Measurements from ENCODE around the gene GLB1L2.
"Not testable (repeated sequence)": the region's sequence is repeated elsewhere in the genome, so short reads cannot be mapped to it uniquely, and the experiment has no call there.

GLB1L2 gene, protein sequence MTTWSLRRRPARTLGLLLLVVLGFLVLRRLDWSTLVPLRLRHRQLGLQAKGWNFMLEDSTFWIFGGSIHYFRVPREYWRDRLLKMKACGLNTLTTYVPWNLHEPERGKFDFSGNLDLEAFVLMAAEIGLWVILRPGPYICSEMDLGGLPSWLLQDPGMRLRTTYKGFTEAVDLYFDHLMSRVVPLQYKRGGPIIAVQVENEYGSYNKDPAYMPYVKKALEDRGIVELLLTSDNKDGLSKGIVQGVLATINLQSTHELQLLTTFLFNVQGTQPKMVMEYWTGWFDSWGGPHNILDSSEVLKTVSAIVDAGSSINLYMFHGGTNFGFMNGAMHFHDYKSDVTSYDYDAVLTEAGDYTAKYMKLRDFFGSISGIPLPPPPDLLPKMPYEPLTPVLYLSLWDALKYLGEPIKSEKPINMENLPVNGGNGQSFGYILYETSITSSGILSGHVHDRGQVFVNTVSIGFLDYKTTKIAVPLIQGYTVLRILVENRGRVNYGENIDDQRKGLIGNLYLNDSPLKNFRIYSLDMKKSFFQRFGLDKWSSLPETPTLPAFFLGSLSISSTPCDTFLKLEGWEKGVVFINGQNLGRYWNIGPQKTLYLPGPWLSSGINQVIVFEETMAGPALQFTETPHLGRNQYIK

DNA sequence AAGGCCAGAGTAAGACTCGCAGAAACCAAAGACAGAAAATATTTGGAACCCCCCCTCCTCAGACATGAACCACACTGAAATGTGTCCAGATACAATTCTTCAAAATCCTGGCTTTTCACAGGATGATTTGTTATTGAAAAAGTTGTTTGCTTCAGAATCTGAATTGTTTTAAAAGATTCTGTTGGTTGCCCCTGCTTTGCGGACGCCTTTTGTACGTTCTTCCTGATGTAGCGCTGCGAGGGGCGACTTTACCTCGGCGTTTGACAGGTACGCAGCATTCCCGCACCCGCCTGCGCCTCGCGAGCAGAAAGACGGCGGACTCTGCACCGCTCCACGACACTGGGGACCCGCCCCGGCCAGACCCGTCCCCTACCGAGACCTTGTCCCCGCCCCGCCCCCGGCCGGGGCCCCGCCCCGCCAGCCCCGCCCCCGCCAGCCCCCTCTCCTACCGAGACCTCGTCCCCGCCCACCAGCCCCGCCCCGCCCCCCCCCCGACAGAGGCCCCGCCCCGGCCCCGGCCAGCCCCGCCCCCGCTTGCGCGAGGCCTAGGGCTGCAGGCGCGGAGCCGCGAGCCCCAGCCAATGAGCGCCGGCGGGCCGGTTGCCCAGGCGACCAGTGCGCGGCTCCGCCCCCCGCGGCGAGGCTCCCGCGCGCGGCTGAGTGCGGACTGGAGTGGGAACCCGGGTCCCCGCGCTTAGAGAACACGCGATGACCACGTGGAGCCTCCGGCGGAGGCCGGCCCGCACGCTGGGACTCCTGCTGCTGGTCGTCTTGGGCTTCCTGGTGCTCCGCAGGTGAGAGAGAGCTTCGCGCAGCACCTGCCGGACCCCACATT is at the start of gene GLB1L2:
GLB1L2 (plus strand) TSS at position 635 of the 835 bp plus-strand sequence; CDS start at position 709, 74 bp downstream.
- Mint-ChIP-seq H3K9me3 (no peaks in the 10 kb centered on the region), H3K27me3 (peaks cover 2% of the 10 kb centered on the region), H3K36me3 (no peaks in the 10 kb centered on the region), H3K4me1 (peaks cover 15% of the 10 kb centered on the region), H3K4me3 (peak within 1 kb of the TSS; percentile 91), H3K27ac (no peak within 1 kb of the TSS)

DNA sequence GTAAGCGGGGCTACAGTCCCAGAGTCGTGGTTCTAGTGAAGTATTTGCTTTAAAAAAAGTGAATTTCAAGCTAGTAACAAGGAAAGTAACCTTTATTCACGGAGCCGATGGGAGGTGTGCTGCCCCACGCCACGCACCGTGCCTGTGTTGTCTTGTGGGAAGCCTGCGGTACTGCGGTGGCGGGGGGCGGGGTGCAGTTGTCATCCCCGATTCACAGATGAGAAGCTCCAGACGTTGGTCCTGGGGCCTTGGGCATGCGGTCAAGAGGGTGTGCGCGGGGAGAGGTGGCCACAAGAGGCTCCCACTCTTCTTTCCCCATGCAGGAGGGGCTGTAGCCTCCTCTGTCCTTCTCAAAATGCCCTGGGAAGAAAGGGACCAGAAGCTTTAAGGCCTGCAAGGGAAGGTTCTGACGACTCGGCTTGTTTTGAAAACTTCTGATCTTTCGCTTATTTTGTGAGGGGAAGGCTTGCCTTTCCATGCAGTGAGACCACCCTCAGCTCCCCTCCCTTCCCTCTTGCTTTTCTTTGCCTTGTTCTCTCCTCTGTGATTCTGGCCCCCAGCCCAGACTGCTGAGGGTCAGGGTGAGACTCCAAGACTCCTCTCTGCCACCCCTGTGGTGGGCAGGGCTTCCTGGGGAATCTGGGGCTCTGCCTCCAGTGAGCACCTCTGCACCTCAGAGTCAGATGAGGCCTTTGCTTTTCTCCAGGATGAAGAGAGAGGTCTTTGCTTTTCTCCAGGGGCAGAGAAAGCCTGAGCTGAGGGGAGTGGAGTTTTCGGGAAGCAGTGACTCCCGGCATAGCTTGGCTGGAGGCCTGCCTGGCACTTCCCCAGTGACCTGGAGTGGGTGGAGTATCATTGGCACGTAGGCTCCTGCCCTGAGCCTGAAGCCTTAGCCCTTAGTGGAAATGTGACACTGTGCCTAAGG is 49.4 kb upstream of the GLB1L2 start:
- Mint-ChIP-seq H3K4me1 (peaks cover 4% of the 10 kb centered on the region), H3K27me3 (no peaks in the 10 kb centered on the region), H3K27ac (no peak overlapping the region), H3K9me3 (no peaks in the 10 kb centered on the region), H3K36me3 (peaks cover 3% of the 10 kb centered on the region), H3K4me3 (no peak overlapping the region)

DNA sequence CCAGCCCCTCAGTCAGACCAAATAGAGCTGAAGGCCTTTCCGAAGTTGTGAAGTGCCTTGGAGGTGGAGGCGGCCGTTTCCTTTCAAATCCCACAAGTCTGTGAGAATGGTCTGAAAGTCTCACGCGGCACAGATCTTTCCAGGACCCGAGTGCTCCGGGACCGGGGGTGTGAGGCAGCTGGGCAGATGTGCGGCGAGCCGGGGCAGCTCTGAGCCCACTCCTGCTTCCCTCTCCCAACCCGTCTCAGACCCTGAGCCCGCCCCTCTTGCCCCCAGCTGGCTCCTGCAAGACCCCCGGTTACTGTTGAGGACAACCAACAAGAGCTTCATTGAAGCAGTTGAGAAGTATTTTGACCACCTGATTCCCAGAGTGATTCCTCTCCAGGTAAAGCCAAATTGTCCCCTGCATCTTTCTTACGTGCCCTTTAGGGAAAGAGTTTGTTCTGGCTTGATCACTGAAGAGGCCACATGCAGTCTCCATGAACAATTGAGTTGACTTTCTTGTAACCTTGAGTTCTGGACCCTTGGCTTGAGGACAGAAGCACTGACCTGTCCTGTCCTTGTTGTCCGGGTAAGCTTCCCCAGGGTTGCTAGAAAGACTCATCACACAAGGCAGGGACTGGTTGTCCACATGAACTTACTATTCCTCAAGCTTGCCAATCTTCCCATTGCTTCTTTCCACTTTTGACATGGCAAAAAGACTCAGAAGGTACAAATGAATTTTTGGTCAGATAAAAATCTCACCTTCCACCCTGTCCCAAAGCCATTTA is 48.1 kb upstream of the GLB1L2 start:
- no peak overlapping the region for H3K4me3 Mint-ChIP-seq
- no peaks in the 10 kb centered on the region for H3K9me3 Mint-ChIP-seq
- no peaks in the 10 kb centered on the region for H3K27me3 Mint-ChIP-seq
- peaks cover 3% of the 10 kb centered on the region for H3K36me3 Mint-ChIP-seq
- no peak overlapping the region for H3K27ac Mint-ChIP-seq
- H3K4me1 Mint-ChIP-seq = peaks cover 4% of the 10 kb centered on the region

DNA sequence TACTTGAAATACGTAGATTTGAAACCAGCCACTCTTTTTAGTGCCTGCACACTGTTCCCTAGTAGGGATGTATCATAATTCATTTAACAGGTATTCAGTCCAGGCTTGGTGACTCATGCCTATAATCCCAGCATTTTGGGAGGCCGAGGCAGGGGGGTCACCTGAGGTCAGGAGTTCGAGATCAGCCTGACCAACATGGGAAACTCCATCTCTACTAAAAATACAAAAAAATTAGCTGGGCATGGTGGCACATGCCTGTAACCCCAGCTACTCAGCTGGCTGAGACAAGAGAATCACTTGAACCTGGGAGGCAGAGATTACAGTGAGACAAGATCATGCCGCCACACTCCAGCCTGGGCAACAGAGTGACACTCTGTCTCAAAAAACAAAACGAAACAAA is 47.4 kb upstream of the GLB1L2 start:
- not testable (repeated sequence) for H3K9me3 Mint-ChIP-seq, H3K36me3 Mint-ChIP-seq, H3K27ac Mint-ChIP-seq, H3K4me3 Mint-ChIP-seq, H3K27me3 Mint-ChIP-seq, H3K4me1 Mint-ChIP-seq

DNA sequence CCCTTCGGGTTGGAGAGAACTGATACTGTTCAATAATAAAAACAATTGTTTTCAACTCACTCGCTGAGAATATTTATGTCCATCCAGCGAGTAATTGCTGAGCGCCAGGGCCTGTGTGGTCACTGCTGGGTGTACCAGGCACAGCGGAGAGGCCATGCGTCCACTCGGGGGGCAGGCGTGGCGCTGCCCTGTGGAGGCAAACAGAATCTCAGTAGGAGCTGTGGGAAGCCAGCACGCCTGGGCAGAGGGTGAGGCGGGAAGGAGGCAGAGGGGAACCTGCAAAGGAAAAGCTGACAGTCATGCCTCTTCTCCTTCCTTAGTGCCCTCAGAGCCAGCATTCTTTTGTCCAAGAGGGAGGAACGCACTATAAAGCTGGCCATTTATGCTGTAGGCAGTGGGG is 44.2 kb upstream of the GLB1L2 start:
- H3K36me3 Mint-ChIP-seq = no peaks in the 10 kb centered on the region
- H3K9me3 Mint-ChIP-seq = no peaks in the 10 kb centered on the region
- no peak overlapping the region for H3K4me3 Mint-ChIP-seq
- no peaks in the 10 kb centered on the region for H3K4me1 Mint-ChIP-seq
- no peaks in the 10 kb centered on the region for H3K27me3 Mint-ChIP-seq
- H3K27ac Mint-ChIP-seq = no peak overlapping the region

DNA sequence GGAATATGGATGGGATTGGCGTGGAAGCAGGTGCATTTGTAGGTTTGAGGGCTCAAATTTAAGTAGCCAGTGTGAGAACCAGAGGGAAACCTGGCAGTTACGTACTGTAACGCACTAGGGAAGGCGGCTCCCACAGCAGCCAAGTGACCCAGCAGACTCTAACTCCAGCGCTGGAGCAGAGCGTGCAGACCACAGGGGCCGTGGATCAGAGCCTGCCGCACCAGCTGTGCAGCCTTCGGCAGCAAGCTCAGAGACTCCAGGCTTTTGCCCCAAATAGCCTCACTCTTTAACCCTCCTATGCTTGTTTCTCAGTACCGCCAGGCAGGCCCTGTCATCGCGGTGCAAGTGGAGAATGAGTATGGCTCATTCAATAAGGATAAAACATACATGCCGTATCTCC is 43.3 kb upstream of the GLB1L2 start:
- Mint-ChIP-seq H3K4me3 (no peak overlapping the region), H3K9me3 (no peaks in the 10 kb centered on the region), H3K27me3 (no peaks in the 10 kb centered on the region), H3K36me3 (no peaks in the 10 kb centered on the region), H3K4me1 (no peaks in the 10 kb centered on the region), H3K27ac (no peak overlapping the region)

DNA sequence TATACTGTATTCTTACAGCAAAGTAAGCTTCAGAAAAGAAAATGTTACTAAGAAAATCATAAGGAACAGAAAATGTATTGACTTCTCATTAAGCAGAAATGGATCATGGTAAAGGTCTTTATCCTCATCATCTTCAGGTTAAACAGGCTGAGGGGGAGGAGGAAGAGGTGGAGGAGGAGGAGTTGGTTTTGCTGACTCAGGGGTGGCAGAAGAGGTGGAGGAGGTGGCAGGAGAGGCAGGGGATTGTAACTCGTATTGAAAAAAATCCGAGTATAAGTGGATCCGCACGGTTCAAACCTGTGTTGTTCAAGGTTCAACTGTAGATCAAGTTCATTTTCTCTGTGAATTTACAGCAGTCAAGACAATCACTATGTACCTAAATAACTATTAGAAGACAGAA is 42.6 kb upstream of the GLB1L2 start:
- Mint-ChIP-seq H3K4me1 (no peaks in the 10 kb centered on the region), H3K4me3 (no peak overlapping the region), H3K9me3 (no peaks in the 10 kb centered on the region), H3K27me3 (no peaks in the 10 kb centered on the region), H3K27ac (no peak overlapping the region), H3K36me3 (no peaks in the 10 kb centered on the region)

DNA sequence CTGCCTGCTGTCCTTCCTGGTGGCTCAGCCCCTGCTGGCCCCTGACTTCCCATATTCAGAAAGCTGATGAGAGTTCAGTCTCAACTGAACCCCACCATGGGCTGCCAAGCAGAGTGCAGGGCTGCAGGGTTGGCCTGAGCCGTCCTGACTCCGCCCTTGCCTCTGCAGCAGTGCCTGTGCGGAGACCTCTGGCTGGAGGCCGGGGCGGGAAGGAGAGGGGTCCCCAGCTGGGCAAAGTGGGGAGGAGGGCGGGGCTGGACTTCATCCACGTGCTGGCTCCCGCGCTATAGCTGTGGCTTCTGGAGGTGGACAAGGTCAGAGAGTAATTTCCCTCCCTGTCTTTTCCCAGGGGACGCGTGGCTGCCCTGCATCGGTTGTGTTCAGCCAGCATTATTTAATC is 42.0 kb upstream of the GLB1L2 start:
- no peaks in the 10 kb centered on the region for H3K27me3 Mint-ChIP-seq
- no peak overlapping the region for H3K27ac Mint-ChIP-seq
- H3K4me1 Mint-ChIP-seq = no peaks in the 10 kb centered on the region
- no peaks in the 10 kb centered on the region for H3K9me3 Mint-ChIP-seq
- no peaks in the 10 kb centered on the region for H3K36me3 Mint-ChIP-seq
- no peak overlapping the region for H3K4me3 Mint-ChIP-seq

DNA sequence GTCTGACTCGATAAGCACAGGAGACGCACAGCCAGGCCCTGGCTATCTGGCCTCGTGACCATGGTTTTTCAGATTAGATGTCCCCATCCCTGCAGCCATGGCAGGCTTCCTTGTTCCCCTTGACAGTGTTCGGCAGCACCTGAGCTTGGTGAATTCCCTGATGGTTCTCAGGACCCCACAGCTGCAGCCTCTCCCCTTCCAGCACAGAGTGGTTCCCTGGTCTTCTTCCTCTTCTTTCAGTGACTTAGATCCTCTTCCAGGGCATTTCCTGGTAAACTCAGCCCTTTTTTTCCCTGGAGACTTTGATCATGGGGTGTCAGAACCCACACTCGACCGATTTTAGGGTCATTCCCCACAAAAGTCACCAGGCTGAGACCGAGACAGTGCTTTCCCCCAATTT is 41.1 kb upstream of the GLB1L2 start:
- Mint-ChIP-seq H3K9me3 (no peaks in the 10 kb centered on the region), H3K36me3 (no peaks in the 10 kb centered on the region), H3K4me3 (no peak overlapping the region), H3K27ac (peak overlapping the region; percentile 19), H3K4me1 (no peaks in the 10 kb centered on the region), H3K27me3 (no peaks in the 10 kb centered on the region)

DNA sequence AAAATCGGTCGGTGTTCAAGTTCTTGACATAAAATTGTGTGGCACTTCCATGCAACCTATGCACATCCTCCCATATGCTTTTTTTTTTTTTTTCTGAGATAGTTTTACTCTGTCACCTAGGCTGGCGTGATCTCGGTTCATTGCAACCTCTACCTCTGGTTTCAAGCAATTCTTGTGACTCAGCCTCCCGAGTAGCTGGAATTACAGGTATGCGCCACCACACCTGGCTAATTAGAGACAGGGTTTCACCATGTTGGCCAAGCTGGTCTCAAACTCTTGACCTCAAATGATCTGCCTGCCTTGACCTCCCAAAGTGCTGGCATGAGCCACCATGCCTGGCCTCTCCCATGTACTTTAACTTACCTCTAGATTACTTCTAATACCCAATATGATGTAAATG is 40.6 kb upstream of the GLB1L2 start:
- Mint-ChIP-seq H3K4me3 (no peak overlapping the region), H3K9me3 (no peaks in the 10 kb centered on the region), H3K27ac (peak overlapping the region; percentile 19), H3K4me1 (no peaks in the 10 kb centered on the region), H3K27me3 (no peaks in the 10 kb centered on the region), H3K36me3 (no peaks in the 10 kb centered on the region)

DNA sequence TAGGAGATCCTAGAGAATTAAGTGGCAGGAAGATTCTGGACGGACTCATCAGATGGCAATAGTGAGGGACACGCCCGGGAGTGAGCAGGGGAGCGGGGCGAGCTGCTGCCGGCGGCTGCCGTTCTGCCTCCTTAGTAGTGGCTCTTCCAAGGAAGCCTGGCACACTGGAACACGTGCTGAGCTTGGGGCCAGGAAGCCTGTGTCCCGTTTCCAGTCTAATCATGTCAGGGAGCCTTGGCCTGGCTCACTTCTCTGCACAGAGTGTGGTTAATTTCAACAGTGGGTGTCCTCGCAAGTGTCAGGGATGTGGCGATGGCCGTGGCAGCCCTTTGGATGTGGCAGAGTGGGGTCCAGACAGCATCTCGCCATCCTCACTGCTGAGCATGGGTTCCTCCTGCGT is 39.1 kb upstream of the GLB1L2 start:
- no peaks in the 10 kb centered on the region for H3K27me3 Mint-ChIP-seq
- no peak overlapping the region for H3K4me3 Mint-ChIP-seq
- no peak overlapping the region for H3K27ac Mint-ChIP-seq
- no peaks in the 10 kb centered on the region for H3K36me3 Mint-ChIP-seq
- H3K9me3 Mint-ChIP-seq = no peaks in the 10 kb centered on the region
- H3K4me1 Mint-ChIP-seq = no peaks in the 10 kb centered on the region

DNA sequence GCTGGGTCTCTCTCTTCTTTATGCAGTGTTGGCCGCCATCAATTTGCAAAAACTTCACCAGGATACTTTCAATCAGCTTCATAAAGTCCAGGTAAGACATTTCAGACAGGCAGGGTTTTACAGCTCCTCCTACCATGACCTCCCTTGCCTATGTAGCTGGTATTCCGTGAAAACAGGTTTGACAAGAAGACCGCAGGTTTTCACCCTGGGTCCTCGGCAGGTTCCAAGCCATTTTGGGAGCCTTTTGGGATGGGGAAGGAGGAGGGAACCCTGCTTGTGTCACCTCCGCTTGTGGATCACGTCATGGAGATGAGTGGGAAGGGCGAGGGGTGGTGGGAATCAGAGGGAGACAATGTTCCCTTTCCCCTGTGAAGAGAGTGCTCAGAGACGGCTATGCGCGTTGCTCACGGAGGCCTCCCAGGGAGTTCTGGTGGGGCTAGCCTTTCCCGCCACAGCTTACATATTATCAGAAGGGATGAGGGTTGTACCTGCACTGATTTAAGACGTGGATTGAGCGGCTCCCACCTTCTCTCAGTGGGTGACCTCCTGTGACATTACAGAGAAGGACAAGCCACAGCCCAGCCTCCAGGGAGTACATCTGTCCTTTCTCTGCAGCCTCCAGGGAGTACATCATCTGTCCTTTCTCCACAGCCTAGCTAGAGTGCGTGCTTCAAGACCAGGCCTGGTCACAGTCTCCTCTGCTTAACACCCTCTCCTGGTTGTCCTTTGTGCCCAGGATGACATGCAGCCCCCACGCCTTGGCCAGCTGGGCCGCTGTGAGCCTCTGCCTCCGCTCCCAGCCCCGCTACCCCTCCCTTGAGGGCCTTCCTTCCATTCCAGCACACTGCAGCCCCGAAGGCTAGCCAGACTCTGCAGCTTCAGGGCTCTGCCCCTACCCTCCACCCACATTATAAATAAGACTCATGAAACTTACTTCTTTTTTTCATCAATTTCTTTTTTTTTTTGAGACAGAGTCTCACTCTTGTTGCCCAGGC is 38.4 kb upstream of the GLB1L2 start:
- Mint-ChIP-seq H3K9me3 (no peaks in the 10 kb centered on the region), H3K36me3 (no peaks in the 10 kb centered on the region), H3K4me1 (no peaks in the 10 kb centered on the region), H3K27ac (no peak overlapping the region), H3K27me3 (no peaks in the 10 kb centered on the region), H3K4me3 (no peak overlapping the region)

DNA sequence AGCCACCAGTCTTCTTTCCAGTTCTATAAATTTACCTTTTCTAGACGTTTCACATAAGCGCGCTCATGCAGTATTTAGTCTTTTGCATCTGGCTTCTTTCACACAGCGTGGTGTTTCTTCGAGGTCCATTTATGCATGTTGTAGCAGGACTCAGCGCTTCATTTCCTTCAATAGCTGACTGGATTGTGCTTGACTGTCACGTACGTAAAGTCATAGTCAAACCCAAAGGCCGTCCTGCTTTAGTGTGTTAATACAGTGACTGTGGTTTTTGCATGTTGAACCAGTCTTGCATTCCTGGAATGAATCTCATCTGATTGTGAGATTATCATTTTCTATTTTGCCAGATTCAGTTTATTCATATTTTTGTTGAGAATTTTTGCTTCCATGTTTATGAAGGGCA is 37.1 kb upstream of the GLB1L2 start:
- Mint-ChIP-seq H3K36me3 (peaks cover 3% of the 10 kb centered on the region), H3K4me3 (no peak overlapping the region), H3K9me3 (no peaks in the 10 kb centered on the region), H3K27me3 (no peaks in the 10 kb centered on the region), H3K27ac (no peak overlapping the region), H3K4me1 (no peaks in the 10 kb centered on the region)

DNA sequence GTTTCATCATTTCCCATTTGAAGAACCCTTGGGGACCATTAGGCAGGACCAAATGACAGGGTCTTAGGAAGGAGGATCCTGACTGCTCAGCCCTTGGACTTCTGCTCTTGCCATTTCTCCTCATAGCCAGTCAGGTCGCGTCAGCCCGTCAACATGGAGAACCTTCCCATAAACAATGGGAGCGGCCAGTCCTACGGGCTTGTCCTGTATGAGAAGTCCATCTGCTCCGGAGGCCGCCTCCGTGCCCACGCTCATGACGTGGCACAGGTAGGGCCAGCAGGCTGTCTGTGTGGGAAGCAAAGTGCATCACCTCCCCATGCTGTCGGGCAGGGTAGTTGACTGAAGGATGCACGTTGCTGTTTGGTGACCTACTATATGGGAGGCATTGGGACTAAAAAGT is 19.6 kb upstream of the GLB1L2 start:
- no peaks in the 10 kb centered on the region for H3K27me3 Mint-ChIP-seq
- H3K4me1 Mint-ChIP-seq = no peaks in the 10 kb centered on the region
- H3K27ac Mint-ChIP-seq = no peak overlapping the region
- H3K36me3 Mint-ChIP-seq = peaks cover 1% of the 10 kb centered on the region
- H3K4me3 Mint-ChIP-seq = no peak overlapping the region
- no peaks in the 10 kb centered on the region for H3K9me3 Mint-ChIP-seq
